ENCODE data around the gene EAF2.

EAF2 gene

DNA sequence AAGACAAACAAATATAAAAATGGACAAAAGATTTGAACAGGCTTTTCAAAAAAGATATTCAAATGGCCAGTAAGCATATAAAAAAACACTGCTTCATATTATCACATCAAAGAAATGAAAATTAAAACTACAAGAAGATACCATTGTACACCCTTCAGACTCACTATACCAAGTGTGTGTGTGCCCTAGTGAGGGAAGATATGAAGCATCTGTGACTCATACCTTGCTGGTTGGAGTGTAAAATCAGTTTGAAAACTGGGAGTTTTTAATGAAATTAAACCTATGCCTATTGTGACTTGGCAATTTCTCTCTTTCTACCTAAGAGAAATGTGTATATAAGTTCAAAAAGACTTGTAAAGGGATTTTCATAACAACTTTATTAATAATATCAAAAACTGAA lies 35.7 kb downstream of the EAF2 start:
- Histone ChIP-seq H3K36me3 (ENCODE audit: control insufficient read depth, insufficient read depth, low read length) (no peaks in the 10 kb centered on the region), H3K4me1 (ENCODE audit: control insufficient read depth, insufficient read depth, low read length) (no peaks in the 10 kb centered on the region), H3K4me3 (ENCODE audit: low read length) (no peak overlapping the region), H3K27ac (ENCODE audit: low read depth, low read length) (no peak overlapping the region), H3K9ac (ENCODE audit: low read length) (no peak overlapping the region), H3K27me3 (ENCODE audit: control insufficient read depth, insufficient read depth, low read length) (no peaks in the 10 kb centered on the region)

DNA sequence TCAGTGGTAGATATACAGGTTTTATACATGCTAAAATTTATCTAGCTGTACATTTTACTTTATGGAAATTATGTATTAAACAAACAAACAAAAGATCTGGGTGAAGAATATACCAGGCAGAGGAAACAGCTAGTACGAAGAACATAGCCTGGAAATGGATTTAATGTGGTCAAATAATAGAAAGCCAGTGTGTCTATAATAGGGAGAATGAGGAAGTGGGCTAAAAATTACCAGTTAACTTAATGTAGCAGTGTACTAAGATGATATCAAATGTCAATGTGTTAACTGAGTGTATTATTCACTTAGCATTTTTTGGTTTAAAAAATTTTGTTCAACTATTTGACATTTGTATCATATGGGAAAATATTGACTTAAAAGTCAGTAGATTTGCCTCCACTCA lies 36.4 kb downstream of the EAF2 start:
- Histone ChIP-seq H3K36me3 (ENCODE audit: control insufficient read depth, insufficient read depth, low read length) (no peaks in the 10 kb centered on the region), H3K27me3 (ENCODE audit: control insufficient read depth, insufficient read depth, low read length) (no peaks in the 10 kb centered on the region), H3K4me1 (ENCODE audit: control insufficient read depth, insufficient read depth, low read length) (no peaks in the 10 kb centered on the region), H3K9ac (ENCODE audit: low read length) (no peak overlapping the region), H3K4me3 (ENCODE audit: low read length) (no peak overlapping the region), H3K27ac (ENCODE audit: low read depth, low read length) (no peak overlapping the region)

DNA sequence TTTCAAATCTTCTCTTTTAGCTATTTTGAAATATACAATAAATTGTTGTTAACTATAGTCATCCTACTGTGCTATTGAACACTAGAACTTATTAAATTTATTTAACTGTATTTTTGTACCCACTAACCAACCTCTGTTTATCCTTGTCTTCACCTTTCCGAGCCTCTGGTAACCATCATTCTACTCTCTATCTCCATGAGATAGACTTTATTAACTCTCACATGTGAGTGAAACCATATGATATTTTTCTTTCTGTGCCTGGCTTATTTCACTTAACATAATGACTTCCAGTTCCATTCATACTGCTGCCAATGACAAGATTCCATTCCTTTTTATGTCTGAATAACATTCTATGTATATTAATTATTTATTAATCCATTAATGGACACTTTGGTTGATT lies 43.4 kb downstream of the EAF2 start:
- no peaks in the 10 kb centered on the region for H3K36me3 ChIP-seq (ENCODE audit: control insufficient read depth, insufficient read depth, low read length)
- H3K4me1 ChIP-seq (ENCODE audit: control insufficient read depth, insufficient read depth, low read length): no peaks in the 10 kb centered on the region
- H3K4me3 ChIP-seq (ENCODE audit: low read length): no peak overlapping the region
- no peaks in the 10 kb centered on the region for H3K27me3 ChIP-seq (ENCODE audit: control insufficient read depth, insufficient read depth, low read length)
- no peak overlapping the region for H3K9ac ChIP-seq (ENCODE audit: low read length)
- H3K27ac ChIP-seq (ENCODE audit: low read depth, low read length): no peak overlapping the region

DNA sequence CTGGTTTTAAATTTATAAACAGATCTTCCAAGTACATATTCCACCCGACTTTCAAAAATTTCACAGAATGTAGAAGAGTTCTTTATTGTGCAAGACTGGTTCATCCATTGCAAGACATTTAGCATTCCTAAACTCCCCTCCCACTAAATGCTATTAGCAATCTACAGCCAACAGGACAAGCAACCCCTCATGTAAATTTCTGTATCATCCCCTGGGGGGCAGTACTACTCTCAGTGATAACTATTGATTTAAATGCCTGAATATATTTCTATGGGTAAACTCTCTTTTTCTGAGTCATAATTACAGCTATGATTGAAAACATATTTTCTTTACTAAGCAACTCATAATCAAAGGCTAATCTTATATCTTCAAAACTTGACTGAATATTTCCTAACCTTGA lies 48.5 kb downstream of the EAF2 start:
- Histone ChIP-seq H3K4me1 (ENCODE audit: control insufficient read depth, insufficient read depth, low read length) (no peaks in the 10 kb centered on the region), H3K4me3 (ENCODE audit: low read length) (no peak overlapping the region), H3K27me3 (ENCODE audit: control insufficient read depth, insufficient read depth, low read length) (no peaks in the 10 kb centered on the region), H3K36me3 (ENCODE audit: control insufficient read depth, insufficient read depth, low read length) (no peaks in the 10 kb centered on the region), H3K9ac (ENCODE audit: low read length) (no peak overlapping the region), H3K27ac (ENCODE audit: low read depth, low read length) (no peak overlapping the region)

DNA sequence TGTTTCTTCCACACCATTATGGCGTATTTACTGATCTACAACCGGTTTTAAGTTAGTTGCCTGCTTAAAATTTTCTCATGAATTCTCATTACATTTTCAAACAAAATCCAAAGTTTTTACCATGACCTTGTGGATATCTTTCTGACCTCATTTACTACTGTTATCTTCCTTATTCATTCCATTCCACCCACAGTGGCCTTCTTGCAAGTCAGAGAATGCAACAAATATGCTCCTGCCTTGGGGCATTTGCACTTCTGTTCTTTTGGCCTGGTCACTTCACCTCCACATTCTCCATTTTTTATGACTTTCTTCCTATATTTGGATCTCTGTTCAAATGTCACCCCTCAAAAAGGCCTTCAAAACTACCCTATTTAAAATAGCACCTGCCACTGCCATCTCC lies 50.4 kb downstream of the EAF2 start:
- Histone ChIP-seq H3K36me3 (ENCODE audit: control insufficient read depth, insufficient read depth, low read length) (no peaks in the 10 kb centered on the region), H3K27ac (ENCODE audit: low read depth, low read length) (no peak overlapping the region), H3K9ac (ENCODE audit: low read length) (no peak overlapping the region), H3K4me1 (ENCODE audit: control insufficient read depth, insufficient read depth, low read length) (no peaks in the 10 kb centered on the region), H3K4me3 (ENCODE audit: low read length) (no peak overlapping the region), H3K27me3 (ENCODE audit: control insufficient read depth, insufficient read depth, low read length) (no peaks in the 10 kb centered on the region)

DNA sequence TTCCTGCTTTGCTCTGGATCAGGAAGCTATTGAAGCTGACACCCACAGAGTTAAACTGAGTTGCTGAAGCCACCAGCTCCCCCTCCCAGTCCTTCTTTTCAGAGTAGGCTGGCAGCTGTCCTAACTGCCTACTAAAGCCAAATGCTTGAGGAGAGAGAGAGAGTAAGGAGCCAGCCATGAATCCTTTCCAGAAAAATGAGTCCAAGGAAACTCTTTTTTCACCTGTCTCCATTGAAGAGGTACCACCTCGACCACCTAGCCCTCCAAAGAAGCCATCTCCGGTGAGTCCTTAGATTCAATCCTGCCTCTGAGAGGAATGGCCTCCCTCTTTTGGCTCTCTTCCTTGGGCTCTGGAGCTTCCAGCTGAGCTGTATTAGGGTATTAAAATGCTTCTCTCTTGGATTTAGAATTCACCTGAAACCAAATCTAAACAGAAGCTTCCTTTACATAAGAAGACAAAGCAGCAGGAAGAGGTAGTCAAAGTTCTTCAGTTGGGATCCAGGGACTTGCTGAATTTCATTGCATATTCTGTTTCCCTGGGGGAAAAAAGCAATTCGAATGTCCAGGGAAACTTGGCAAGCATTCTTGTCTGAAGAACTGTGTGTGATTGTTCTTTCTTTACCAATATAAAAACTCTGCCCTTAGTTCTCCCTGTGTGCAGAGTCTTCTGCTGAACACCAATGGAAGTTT lies 59.4 kb downstream of the EAF2 start, which contains the start of gene SLC15A2:
TSS of gene SLC15A2 (plus strand) at position 101 of the 690 bp plus-strand sequence. CDS start at position 177, 76 bp downstream.
- Histone ChIP-seq H3K27me3 (ENCODE audit: control insufficient read depth, insufficient read depth, low read length) (no peaks in the 10 kb centered on the region), H3K4me3 (ENCODE audit: low read length) (peak within 1 kb of the TSS; percentile 19), H3K36me3 (ENCODE audit: control insufficient read depth, insufficient read depth, low read length) (no peaks in the 10 kb centered on the region), H3K27ac (ENCODE audit: low read depth, low read length) (no peak within 1 kb of the TSS), H3K4me1 (ENCODE audit: control insufficient read depth, insufficient read depth, low read length) (peaks cover 2% of the 10 kb centered on the region), H3K9ac (ENCODE audit: low read length) (no peak within 1 kb of the TSS)

DNA sequence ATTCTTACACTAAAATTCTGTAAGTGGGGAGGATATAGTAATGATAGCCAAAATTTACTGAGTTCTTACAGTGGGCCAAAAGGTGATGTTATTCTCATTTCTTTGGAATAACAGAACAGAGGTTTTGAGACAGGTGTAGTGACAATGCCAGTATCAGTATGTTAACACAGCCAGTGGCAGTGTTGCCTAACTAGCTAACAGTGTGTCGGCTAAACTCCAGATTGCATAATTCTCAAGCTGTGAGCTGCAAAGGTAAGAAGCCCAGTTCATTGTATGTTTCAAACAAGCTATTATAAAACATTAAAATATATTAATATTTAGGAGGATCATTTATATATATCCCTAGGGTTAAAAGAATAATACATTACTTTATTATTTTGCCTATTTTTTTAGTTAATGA lies 60.1 kb downstream of the EAF2 start:
- no peak overlapping the region for H3K27ac ChIP-seq (ENCODE audit: low read depth, low read length)
- H3K36me3 ChIP-seq (ENCODE audit: control insufficient read depth, insufficient read depth, low read length): no peaks in the 10 kb centered on the region
- H3K9ac ChIP-seq (ENCODE audit: low read length): no peak overlapping the region
- H3K4me3 ChIP-seq (ENCODE audit: low read length): no peak overlapping the region
- no peaks in the 10 kb centered on the region for H3K27me3 ChIP-seq (ENCODE audit: control insufficient read depth, insufficient read depth, low read length)
- H3K4me1 ChIP-seq (ENCODE audit: control insufficient read depth, insufficient read depth, low read length): peaks cover 2% of the 10 kb centered on the region

DNA sequence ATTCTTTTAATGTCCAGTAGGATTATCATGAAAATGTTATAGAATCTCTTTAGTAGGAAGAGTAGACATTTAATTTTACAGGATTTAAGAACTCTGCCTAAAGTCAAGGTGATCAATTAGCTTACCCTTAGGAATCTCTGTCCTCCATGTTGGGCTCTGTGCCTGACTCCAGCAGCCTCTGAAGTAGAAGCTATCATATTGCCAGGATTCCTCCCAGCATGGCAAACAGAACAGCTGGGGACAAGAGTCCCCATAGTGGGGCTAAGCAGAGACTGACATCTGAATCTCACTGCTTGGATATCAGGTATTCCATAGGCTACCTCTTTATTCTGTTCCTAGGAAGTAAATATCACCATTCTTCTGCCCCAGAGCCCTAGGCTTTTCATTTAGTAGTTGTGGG lies 60.7 kb downstream of the EAF2 start:
- Histone ChIP-seq H3K4me3 (ENCODE audit: low read length) (no peak overlapping the region), H3K4me1 (ENCODE audit: control insufficient read depth, insufficient read depth, low read length) (peaks cover 2% of the 10 kb centered on the region), H3K9ac (ENCODE audit: low read length) (no peak overlapping the region), H3K27ac (ENCODE audit: low read depth, low read length) (no peak overlapping the region), H3K27me3 (ENCODE audit: control insufficient read depth, insufficient read depth, low read length) (no peaks in the 10 kb centered on the region), H3K36me3 (ENCODE audit: control insufficient read depth, insufficient read depth, low read length) (no peaks in the 10 kb centered on the region)

DNA sequence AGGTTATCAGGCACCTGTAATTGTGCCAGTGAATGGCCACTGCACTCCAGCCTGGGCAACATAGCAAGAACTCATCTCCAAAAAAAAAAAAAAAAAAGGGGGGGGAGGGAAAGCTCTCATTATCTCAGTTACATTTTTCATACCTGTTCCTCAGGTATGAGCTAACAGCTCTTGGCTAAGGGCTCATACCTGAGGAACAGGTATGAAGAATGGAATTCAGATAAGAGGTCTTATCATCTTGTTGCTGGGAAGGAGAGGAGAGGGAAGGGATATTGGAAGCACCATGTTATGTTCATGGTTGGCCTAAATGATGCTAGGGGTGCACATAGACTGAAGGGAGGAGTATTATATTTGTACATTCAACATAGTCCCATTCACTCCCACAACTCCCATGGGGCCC lies 61.8 kb downstream of the EAF2 start:
- no peak overlapping the region for H3K4me3 ChIP-seq (ENCODE audit: low read length)
- H3K36me3 ChIP-seq (ENCODE audit: control insufficient read depth, insufficient read depth, low read length): no peaks in the 10 kb centered on the region
- H3K4me1 ChIP-seq (ENCODE audit: control insufficient read depth, insufficient read depth, low read length): peaks cover 2% of the 10 kb centered on the region
- H3K9ac ChIP-seq (ENCODE audit: low read length): no peak overlapping the region
- no peaks in the 10 kb centered on the region for H3K27me3 ChIP-seq (ENCODE audit: control insufficient read depth, insufficient read depth, low read length)
- H3K27ac ChIP-seq (ENCODE audit: low read depth, low read length): no peak overlapping the region

DNA sequence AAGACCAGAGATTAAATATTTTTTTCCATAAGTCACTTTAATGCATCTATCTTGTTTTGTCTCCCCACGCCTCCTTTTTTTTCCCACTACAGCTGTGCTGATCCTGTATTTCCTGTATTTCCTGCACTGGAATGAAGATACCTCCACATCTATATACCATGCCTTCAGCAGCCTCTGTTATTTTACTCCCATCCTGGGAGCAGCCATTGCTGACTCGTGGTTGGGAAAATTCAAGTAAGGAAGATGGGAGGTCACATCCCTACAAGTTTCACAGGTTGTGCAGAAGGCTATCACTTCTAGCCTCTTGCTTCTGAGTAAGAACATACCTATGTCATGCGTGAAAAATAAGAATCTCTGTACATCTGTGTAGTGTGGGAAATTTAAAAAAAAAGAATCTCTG lies 62.3 kb downstream of the EAF2 start:
- no peaks in the 10 kb centered on the region for H3K36me3 ChIP-seq (ENCODE audit: control insufficient read depth, insufficient read depth, low read length)
- H3K4me3 ChIP-seq (ENCODE audit: low read length): no peak overlapping the region
- H3K27me3 ChIP-seq (ENCODE audit: control insufficient read depth, insufficient read depth, low read length): no peaks in the 10 kb centered on the region
- peaks cover 2% of the 10 kb centered on the region for H3K4me1 ChIP-seq (ENCODE audit: control insufficient read depth, insufficient read depth, low read length)
- no peak overlapping the region for H3K27ac ChIP-seq (ENCODE audit: low read depth, low read length)
- H3K9ac ChIP-seq (ENCODE audit: low read length): no peak overlapping the region

DNA sequence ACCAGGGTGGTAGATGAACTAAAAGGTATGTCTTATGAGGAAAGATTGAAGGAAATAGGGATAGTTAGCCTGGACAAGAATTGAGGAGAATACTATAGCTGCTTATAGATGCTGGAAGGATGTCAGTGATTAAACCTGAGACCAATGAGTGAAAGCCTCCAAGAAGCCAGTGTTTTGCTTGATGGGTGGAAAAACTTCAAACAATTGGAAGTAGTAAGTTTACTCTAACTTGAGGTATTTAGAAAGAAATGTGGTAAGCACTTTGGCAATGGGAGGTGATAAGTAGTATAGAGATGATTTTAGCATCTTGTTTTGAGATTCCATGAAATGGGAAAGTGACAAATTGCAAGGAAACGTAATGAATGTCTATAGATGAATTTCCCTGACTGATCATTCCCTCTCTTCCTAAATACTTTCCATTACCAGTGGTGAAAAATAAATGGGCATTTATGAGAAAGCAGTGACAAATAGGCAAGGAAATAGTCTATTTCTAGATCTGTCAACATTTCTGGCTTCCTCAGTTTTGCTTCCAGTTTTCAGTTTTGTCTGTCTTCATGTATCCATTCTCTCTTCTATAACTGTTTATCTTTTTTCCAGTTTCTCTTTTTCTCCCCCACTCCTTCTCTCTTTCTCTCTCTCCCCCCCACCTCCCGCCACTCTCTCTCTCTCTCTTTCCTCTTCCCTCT lies 78.4 kb downstream of the EAF2 start:
- no peak overlapping the region for H3K4me3 ChIP-seq (ENCODE audit: low read length)
- no peak overlapping the region for H3K27ac ChIP-seq (ENCODE audit: low read depth, low read length)
- H3K27me3 ChIP-seq (ENCODE audit: control insufficient read depth, insufficient read depth, low read length): no peaks in the 10 kb centered on the region
- H3K36me3 ChIP-seq (ENCODE audit: control insufficient read depth, insufficient read depth, low read length): no peaks in the 10 kb centered on the region
- H3K4me1 ChIP-seq (ENCODE audit: control insufficient read depth, insufficient read depth, low read length): no peaks in the 10 kb centered on the region
- no peak overlapping the region for H3K9ac ChIP-seq (ENCODE audit: low read length)

DNA sequence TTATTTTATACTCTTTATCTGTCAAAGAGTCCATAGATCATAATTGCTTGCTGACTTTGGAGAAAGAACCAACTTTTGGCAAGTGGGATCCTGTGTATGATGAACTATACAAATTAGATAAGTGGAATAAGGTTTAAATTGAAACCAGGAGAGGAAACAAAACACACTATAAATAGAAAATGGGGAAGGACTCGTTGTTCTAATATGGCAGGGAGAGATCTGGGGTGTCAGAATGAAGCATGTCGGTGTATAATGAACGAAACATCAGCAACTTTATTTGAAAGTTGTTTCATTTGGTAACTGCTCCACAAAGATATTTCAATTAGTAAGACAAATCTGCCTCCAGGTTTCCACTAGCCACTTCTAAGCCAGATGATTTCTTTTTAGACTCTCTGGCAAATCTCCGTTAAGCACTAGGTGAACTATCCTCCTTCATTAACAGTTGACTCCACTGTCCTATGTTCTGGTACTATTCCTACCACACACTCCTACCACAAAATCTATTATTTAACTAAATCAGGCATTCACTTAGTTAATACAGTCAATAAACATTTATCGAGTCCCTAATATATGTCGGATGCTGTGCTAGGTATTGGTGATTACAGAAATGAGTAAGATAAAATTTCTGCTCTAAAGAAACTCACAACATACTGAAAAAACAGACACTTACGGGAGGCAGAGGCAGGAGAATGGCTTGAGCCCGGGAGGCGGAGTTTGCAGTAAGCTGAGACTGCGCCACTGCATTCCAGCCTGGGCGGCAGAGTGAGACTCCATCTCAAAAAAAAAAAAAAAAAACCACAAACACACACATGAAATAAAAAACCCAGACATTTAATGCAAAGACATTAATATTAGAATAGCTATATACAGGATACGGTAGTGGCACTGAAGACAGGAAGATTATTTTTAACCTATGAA lies 79.3 kb downstream of the EAF2 start:
- Histone ChIP-seq H3K4me3 (ENCODE audit: low read length) (no peak overlapping the region), H3K4me1 (ENCODE audit: control insufficient read depth, insufficient read depth, low read length) (no peaks in the 10 kb centered on the region), H3K27ac (ENCODE audit: low read depth, low read length) (no peak overlapping the region), H3K9ac (ENCODE audit: low read length) (no peak overlapping the region), H3K27me3 (ENCODE audit: control insufficient read depth, insufficient read depth, low read length) (no peaks in the 10 kb centered on the region), H3K36me3 (ENCODE audit: control insufficient read depth, insufficient read depth, low read length) (no peaks in the 10 kb centered on the region)

Data from rectal smooth muscle tissue (tissue), 1 donor.